Measurements from ENCODE around the gene HID1. TPM values are rescaled to one million over a fixed set of nuclear protein-coding genes. Genes with fewer than 3 reads are reported as not detected.

HID1 gene
- total RNA-seq, 1 experiment from 2014 or later, result 43.8 TPM

DNA sequence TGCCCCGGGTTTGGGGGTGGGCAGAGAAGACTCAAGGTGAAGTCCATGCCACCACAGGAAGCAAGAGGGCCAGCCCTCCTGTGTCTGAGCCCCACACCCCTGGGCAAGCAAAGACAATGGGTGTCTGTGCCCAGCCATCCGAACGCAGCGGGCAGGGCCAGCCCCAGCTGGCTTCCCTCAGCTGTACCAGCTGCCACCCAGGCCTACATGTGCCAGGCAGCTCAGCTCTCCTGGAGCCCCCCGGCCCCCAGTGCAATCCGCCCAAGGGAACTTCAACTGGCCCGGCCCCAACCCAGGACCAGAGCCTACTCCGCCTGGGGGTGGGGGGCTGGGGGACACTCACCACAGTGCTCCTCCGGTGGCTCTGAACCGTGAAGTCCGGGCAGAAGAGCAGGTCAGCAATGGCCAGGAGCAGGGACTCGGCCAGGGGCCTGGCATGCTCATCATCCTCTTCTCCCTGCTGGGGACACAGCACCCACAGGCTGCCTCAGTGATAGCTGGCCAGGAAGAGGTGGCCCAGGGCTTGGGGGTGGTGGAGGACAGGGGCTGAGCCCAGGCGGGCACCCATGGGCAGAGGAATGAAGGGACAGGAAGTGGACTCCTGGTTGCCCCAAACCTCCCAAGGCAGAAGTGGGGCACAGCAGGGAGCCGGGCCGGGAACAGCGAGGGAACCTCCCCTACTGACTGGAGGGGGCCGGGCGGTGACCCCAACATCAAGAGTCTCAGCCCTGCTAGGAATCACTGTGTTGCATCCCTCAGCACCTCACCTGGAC, 9.8 kb downstream of the HID1 start:
- no peak for ATAC-seq
- intact Hi-C loops (cut with micrococcal nuclease), result loop anchor here (5.0 kb wide), 1 partner anchor 69 kb away; no protein-coding TSS in a partner anchor
- ChIA-PET RAD21 (ENCODE audit: low non-redundant PET in 1 of 2, low total read pairs in 2 of 2, uncharacterized antibody in 2 of 2, unreplicated experiment in 2 of 2) (interaction anchor here (0.5 to 1.9 kb wide), 9 partner anchors 10 to 239 kb away, joined by 3 to 7 read pairs (median 3); partner anchors contain the start of genes HID1 (in 1 of the 2) and MRPL58 (in 1 of the 2)), CTCF (interaction anchor here (0.8 to 3.9 kb wide), 30 partner anchors 8 to 450 kb away, joined by 3 to 36 read pairs (median 10); partner anchors contain the start of genes ARMC7, CDR2L, HID1 and MIF4GD), POLR2A (interaction anchor here (1.3 to 2.3 kb wide), 6 partner anchors 10 to 239 kb away, joined by 4 to 10 read pairs (median 4); partner anchors contain the start of genes ARMC7 and HID1)
- Histone ChIP-seq H3K36me3 (ENCODE audit: control insufficient read depth in 1 of 2, insufficient read depth in 2 of 2, low read length in 2 of 2) (no peaks in the 10 kb centered on the region), H2AFZ (ENCODE audit: low read depth, low read length, poor library complexity, severe bottlenecking) (no peak overlapping the region), H3K9ac (ENCODE audit: low read length) (no peak overlapping the region), H3K9me3 (ENCODE audit: control insufficient read depth in 1 of 2, insufficient read depth in 1 of 2, low read depth in 1 of 2, low read length in 2 of 2) (no peaks in the 10 kb centered on the region), H4K20me1 (ENCODE audit: insufficient read depth) (no peaks in the 10 kb centered on the region), H3K9me2 (ENCODE audit: insufficient read depth) (no peaks in the 10 kb centered on the region), H3K4me1 (ENCODE audit: control insufficient read depth in 1 of 2, insufficient read depth in 2 of 2, low read length in 2 of 2) (peaks cover 12 to 20% of the 10 kb centered on the region in 2 experiments; a peak in 3 of 4 replicates), H3K27me3 (ENCODE audit: insufficient read depth, low read length) (no peaks in the 10 kb centered on the region), H3K27ac (ENCODE audit: low read depth, low read length) (no peak overlapping the region; the same call in 1 of the 2 replicates), H3K79me2 (ENCODE audit: insufficient read depth, low read length) (no peaks in the 10 kb centered on the region), H3K4me2 (ENCODE audit: low read length) (no peak overlapping the region), H3K4me3 (replicated peaks in 1 of 2; ENCODE audit: low read depth in 1 of 2, low read length in 2 of 2) (no peak overlapping the region)
- DNase-seq (ENCODE audit: low read depth, low spot score), result no peak
- no TSS peak for BruUV-seq (replicated peaks)
- no peak for TF ChIP-seq ZFX (IDR thresholded peaks at IDR 0.05)
- no peak for TF ChIP-seq ELF1 (IDR thresholded peaks at IDR 0.05; ENCODE audit: borderline replicate concordance, low read depth)
- TF ChIP-seq, protein P1, sequence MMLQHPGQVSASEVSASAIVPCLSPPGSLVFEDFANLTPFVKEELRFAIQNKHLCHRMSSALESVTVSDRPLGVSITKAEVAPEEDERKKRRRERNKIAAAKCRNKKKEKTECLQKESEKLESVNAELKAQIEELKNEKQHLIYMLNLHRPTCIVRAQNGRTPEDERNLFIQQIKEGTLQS (IDR thresholded peaks at IDR 0.05), result no peak
- TF ChIP-seq EZH2 (IDR thresholded peaks at IDR 0.05), result no peak
- TF ChIP-seq TCF7L2 (IDR thresholded peaks at IDR 0.05; ENCODE audit: borderline replicate concordance, extremely low read depth, insufficient read depth, insufficient read length), result no peak
- TF ChIP-seq SIN3A (IDR thresholded peaks at IDR 0.05; ENCODE audit: low read depth), result no peak
- TF ChIP-seq EZH2phosphoT487 (IDR thresholded peaks at IDR 0.05; ENCODE audit: borderline replicate concordance), result no peak
- TF ChIP-seq, protein P2, sequence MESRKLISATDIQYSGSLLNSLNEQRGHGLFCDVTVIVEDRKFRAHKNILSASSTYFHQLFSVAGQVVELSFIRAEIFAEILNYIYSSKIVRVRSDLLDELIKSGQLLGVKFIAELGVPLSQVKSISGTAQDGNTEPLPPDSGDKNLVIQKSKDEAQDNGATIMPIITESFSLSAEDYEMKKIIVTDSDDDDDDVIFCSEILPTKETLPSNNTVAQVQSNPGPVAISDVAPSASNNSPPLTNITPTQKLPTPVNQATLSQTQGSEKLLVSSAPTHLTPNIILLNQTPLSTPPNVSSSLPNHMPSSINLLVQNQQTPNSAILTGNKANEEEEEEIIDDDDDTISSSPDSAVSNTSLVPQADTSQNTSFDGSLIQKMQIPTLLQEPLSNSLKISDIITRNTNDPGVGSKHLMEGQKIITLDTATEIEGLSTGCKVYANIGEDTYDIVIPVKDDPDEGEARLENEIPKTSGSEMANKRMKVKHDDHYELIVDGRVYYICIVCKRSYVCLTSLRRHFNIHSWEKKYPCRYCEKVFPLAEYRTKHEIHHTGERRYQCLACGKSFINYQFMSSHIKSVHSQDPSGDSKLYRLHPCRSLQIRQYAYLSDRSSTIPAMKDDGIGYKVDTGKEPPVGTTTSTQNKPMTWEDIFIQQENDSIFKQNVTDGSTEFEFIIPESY (IDR thresholded peaks at IDR 0.05; ENCODE audit: extremely low read depth, insufficient replicate concordance, low read length), result no peak
- no peak for TF ChIP-seq CBX3 (IDR thresholded peaks at IDR 0.05; ENCODE audit: low read depth)
- TF ChIP-seq EGR1 (IDR thresholded peaks at IDR 0.05; ENCODE audit: low read depth), result no peak
- TF ChIP-seq POLR2AphosphoS5 (IDR thresholded peaks at IDR 0.05; ENCODE audit: low read depth, low read length), result no peak
- no peak for TF ChIP-seq RAD21 (IDR thresholded peaks at IDR 0.05; ENCODE audit: low read depth)
- TF ChIP-seq JUND (IDR thresholded peaks at IDR 0.05), result no peak
- no peak for TF ChIP-seq SRF (IDR thresholded peaks at IDR 0.05; ENCODE audit: low read depth)
- TF ChIP-seq ZNF274 (IDR thresholded peaks at IDR 0.05; ENCODE audit: low read depth, low read length), result no peak
